Activated naive CD8-positive, alpha-beta T cell treated with anti-CD3 and anti-CD28 coated beads, Interleukin-2, amount 50 U/mL, for 16 hours (primary cell): ENCODE measurements around the gene CABP1.
A peak's percentile ranks its signal among the peaks of the same experiment; 100 is the strongest.

Experiments
- DNase-seq: peaks from one replicate; pipeline ENCODE4 v3.0.0-alpha.2; 2020; ENCODE audit warnings: low read depth, low spot score

The CABP1 gene

GRCh38 chr12:120693848-120694247, 53.4 kb downstream of the CABP1 start:
- DNase-seq: no peak

GRCh38 chr12:120696626-120697025, 56.2 kb downstream of the CABP1 start:
- DNase-seq: no peak

- DNase-seq: no peak
Measured at GRCh38 chr12:120697344-120697743, 56.9 kb downstream of the CABP1 start.

- no peak for DNase-seq
Measured at GRCh38 chr12:120698665-120699064, 58.2 kb downstream of the CABP1 start.

GRCh38 chr12:120699553-120699952, 59.1 kb downstream of the CABP1 start:
- no peak for DNase-seq

- DNase-seq: no peak
Measured at GRCh38 chr12:120700886-120701285, 60.5 kb downstream of the CABP1 start.

- no peak for DNase-seq
Measured at GRCh38 chr12:120702637-120703036, 62.2 kb downstream of the CABP1 start.

GRCh38 chr12:120703311-120703942, 63.0 kb downstream of the CABP1 start:
- DNase-seq: no peak

GRCh38 chr12:120705618-120706017, 65.2 kb downstream of the CABP1 start:
- no peak for DNase-seq

- DNase-seq: no peak
Measured at GRCh38 chr12:120706029-120706428, 65.6 kb downstream of the CABP1 start.

- no peak for DNase-seq
Measured at GRCh38 chr12:120708651-120709050, 68.2 kb downstream of the CABP1 start.

GRCh38 chr12:120710031-120710804, 69.8 kb downstream of the CABP1 start, which contains the start of gene UNC119B:
UNC119B (plus strand) TSS chr12:120710458; CDS start chr12:120710475, 17 bp downstream.
- peak; percentile 48 for DNase-seq

GRCh38 chr12:120710805-120711296, 70.4 kb downstream of the CABP1 start:
- no peak for DNase-seq

- no peak for DNase-seq
Measured at GRCh38 chr12:120711411-120711810, 71.0 kb downstream of the CABP1 start.

GRCh38 chr12:120712610-120713009, 72.2 kb downstream of the CABP1 start:
- no peak for DNase-seq

- peak; percentile 54 for DNase-seq
Measured at GRCh38 chr12:120713861-120714482, 73.5 kb downstream of the CABP1 start.
